HG03103 (cell line): ENCODE data around the gene MRFAP1L1.
A peak's percentile ranks its signal among the peaks of the same experiment; 100 is the strongest.
"Not testable (repeated sequence)": the region's sequence is repeated elsewhere in the genome, so short reads cannot be mapped to it uniquely, and the experiment has no call there.

Source experiments
- ATAC-seq: cut with Tn5 transposase; IDR thresholded peaks from one replicate; pipeline ENCODE4 v1.9.1; 2021; ENCODE audit warnings: low read depth; ENCODE audit not compliant: unreplicated experiment

The MRFAP1L1 gene

DNA sequence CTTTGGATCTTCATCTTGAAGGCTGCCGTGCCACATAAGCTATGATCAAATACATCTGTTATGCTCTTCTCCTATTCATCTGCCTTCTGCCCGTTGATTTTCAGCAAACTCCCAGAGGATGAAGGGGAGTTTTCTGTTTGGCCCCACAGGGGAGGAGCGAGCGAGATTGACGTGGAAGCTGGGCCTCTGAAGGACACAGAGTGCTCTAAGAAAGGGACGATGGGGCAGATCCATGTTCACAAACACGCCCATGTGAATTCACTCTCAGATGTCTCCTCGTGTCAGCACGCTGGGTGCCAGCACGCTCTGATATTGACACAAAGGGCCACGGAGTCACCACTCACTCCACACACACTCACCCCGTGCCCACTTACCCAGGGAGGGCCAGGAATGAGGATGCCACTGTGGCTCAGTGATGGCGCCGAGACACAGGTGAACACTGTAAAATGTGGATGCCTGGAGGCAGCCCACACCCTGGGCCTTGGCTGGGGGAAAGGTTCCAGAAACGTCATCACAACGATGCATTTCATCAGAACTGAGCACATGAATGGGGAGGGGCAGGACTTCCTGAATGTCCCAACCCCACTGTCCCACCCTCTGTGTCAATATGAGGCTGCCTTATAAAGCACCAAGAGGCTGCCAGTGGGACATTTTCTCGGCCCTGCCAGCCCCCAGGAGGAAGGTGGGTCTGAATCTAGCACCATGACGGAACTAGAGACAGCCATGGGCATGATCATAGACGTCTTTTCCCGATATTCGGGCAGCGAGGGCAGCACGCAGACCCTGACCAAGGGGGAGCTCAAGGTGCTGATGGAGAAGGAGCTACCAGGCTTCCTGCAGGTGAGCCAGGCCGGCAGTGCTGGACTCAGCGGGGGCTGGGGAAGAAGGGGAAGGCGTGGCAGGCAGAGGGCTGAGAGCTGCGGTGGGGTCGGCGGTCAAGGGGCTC is 16.2 kb downstream of the MRFAP1L1 start, which contains the start of gene S100P:
S100P (plus strand) TSS at position 648 of the 946 bp plus-strand sequence; CDS start at position 703, 55 bp downstream.
- ATAC-seq: no peak

- no peak for ATAC-seq
These were observed 16.9 kb downstream of the MRFAP1L1 start for GRCh38 chr4:6692806-6693205.

DNA sequence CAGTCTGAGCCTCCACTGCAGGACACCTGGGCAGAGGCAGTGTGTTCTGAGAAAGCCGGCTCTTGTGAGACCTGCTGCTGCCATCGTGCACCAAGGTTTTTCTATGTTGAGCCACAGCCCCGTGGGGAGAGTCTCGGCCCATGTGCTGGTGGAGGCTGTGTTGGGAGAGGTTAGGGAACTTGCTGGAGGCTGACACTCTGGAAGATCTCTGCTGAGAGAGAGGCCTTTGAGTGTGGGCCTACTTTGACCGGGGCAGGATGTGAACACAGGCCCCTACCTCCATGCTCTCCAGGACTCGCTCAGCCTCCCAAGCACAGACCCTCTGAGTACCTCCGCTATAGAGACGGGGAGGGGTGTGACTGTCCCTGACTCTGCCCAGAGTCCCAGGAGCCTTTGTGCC is 17.3 kb downstream of the MRFAP1L1 start:
- ATAC-seq: no peak

DNA sequence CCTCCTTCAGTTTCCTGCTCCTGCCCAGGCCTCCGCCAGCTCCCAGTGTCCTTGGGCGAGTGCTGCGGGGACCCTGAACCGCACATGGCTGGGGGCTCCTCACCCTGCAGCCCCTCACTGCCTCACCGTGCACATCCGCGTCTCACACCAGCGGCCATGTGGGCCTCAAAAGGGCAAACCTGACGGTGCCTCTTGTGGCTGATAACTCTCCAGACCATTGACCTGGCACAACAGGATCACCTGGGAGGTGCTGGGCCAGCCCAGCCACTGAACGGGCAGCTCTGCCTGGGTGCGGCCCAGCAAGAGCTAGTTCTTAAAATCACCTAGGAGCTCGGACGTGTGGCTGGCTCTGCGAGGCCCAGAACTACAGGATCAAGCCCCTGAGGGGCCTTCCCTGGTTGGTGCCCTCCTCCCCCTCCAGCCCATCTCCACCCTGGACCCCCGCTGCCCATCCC is 20.1 kb downstream of the MRFAP1L1 start:
- ATAC-seq: no peak

DNA sequence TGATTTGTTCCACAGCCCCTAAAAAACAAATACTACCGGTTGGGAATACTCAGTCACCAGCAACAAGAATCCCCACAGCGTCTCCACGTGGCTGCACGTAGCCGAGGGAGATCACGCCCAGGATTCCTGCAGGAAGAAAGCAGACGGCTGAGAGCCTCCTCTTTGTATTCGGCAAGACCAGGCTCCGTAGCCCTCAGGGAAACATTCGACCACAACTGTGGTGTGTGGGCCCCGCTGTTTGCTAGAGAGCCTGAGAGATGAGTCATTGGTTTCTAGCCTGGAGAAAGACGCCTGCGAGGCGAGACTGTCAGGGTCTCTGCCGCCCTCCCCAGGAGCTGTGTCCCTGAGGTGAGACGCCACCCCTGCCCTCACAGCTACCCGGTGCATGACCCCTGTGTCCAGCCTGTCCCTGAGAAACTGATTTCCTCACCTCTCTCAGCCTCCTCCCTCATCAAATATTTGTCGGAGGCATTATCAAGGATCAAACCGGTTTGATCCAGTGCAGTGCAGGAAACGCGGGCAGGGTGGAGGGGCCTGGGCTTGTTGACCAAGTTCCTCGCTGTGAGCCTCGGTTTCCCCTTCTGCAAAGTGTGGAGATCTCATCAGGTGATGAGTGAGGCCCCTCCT is 20.7 kb downstream of the MRFAP1L1 start:
- peak; percentile 96 for ATAC-seq

- ATAC-seq: no peak
These were observed 21.5 kb downstream of the MRFAP1L1 start for GRCh38 chr4:6687947-6688878.

- no peak for ATAC-seq
These were observed 23.4 kb downstream of the MRFAP1L1 start for GRCh38 chr4:6686104-6686787.

DNA sequence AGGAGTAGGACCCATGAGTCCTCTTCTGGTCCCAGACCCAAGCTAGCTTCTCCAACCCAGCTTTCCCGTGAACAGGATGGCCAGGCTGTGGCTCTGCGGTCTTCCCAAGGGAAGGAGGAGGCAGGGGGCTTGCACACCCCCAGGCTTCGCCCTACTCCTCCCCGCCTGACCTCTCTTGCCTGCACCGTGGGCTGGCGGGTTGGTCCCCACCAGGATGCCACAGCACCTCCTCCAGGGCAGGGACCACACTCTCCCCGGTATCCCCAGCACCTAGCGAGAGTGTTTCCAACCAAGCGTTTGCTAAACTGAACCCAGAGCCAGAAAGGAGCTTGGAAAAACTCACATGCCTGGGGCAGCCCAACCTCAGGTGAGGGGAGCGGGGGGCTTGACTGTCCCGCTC is 25.0 kb downstream of the MRFAP1L1 start:
- ATAC-seq: no peak

DNA sequence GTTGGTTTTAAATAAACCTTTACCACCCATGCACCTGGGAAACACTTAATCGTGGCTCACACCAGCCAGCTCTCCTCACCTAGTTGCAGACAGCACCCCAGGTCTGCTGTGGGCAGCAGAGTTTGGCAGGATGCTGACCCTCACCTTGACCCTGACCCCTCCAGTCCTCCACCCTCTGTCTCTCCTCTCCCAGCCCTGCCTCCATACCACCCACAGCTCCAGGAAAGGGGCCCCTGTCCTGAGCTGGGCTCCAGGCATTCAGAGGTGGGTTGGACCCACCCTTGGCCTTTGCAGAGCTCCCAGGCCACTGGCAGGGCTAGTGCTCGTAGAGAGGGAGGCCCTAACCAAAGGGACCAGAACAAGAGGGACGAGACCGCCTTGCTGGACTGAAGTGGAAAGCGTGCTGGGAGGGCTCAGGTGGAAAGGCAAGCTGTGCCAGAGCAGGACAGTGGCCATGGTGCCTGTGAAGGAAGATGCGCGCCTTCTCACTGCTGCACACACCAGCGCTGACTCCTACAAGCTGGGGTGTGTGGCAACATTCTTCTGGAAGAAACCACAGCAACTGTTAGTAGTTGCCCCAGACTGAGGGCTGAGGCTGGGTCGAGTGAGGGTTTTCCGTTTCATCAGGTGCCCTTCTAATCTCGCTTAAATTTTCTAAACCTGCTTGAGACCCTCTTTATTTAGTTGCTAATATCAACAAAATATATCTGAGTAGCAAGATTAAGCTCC is 26.6 kb downstream of the MRFAP1L1 start:
- ATAC-seq: no peak

- ATAC-seq: no peak
These were observed 28.5 kb downstream of the MRFAP1L1 start for GRCh38 chr4:6681191-6681590.

GRCh38 chr4:6680372-6681034 is 29.2 kb downstream of the MRFAP1L1 start:
- no peak for ATAC-seq

DNA sequence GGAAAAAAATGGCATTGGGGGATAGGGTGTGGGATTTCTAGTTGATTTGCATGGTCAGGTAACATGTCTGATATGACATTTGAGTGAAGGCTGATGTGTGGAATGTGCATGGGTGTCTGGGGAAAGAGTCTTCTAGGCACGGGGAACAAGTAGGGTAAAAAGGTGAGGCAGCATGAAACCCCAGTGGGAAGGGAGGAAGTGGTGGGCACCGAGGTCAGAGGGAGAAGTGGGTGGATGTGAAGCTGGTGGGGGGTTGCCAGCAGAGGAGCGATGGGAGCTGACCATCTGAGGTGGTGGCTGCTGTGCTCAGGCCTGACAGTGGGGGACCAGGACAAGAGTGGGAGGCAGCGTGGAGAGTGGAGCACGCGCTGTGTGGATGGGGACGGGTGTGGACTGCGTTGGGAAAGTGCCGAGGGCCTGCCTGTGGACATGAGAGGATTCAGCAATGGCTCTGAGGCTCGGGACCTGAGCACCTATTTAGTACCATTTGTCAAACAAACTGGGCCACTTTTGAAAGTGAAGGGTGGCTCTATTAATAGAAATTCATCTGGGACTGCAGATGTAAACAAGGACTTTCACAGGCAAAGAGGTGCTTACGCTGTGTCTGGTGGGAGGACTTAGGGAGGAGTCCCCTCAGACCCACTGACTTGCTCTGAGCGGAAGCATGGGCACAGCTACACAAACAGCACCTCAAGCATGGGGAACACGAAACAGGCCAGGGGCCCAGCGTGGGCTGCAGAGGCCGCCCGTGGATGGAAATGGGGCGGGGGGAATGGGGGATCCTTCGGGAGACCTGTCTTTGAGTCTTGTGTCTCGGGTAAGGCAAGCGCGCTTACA is 32.7 kb downstream of the MRFAP1L1 start:
- ATAC-seq: no peak

DNA sequence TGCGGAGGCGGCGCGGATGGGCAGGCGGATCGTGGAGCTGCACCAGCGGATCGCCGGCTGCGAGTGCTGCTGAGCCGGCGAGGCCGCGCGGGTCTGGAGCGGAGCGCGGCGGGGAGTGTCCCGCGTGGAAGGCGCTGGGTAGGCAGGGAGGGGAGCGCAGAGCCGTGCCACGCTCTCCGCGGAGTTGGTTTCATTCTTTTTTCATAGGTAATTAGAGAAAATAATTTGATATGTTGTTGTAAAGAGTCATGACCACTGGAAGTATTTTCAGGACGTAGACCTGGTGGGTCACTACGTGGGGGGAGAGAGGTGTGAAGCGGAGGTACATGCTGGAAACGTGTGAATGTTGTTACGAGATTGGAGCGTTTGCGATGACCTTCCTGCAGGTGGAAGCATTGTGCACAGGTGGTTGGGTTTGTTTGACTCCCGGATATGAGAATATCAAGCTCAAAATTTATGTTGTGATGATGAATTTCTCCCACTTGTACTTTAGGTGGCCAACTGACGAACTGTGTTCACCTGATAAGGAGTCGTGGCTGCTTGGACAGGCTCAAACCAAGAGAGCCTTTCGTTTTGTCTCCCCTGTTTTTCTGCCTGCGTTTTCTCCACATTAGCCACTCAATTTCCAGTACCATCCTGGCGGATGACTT is 35.0 kb downstream of the MRFAP1L1 start:
- ATAC-seq: peak; percentile 41

DNA sequence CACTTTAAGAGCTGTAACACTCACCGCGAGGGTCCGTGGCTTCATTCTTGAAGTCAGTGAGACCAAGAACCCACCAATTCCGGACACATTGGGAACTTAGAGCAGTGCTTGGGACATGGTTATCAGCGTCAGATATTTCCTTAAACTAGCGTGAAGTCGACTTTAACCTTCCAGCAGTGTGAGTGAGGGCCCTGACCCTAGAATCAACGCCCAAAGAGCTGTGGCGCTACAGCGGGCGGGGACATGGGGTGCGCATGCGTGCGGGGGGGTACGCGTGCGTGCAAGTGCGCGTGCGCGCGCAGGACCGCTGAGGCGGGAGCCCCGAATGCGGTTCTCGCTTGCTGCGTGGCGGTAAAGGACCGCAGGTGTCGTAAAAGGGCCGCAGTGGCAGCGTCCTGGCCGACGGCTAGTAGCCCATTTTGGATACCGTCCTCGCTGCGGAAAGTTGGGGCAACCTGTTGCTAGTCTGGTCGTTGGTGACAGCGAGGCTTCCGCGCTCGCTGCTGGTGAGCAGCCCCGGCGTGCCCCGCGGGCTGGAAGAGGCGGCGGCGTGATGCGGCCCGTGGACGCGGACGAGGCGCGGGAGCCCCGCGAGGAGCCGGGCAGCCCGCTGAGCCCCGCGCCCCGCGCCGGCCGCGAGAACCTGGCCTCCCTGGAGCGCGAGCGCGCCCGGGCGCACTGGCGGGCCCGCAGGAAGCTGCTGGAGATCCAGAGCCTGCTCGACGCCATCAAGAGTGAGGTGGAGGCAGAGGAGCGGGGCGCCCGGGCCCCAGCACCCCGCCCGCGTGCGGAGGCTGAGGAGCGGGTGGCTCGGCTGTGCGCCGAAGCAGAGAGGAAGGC is 35.8 kb downstream of the MRFAP1L1 start:
- peak; percentile 57 for ATAC-seq

DNA sequence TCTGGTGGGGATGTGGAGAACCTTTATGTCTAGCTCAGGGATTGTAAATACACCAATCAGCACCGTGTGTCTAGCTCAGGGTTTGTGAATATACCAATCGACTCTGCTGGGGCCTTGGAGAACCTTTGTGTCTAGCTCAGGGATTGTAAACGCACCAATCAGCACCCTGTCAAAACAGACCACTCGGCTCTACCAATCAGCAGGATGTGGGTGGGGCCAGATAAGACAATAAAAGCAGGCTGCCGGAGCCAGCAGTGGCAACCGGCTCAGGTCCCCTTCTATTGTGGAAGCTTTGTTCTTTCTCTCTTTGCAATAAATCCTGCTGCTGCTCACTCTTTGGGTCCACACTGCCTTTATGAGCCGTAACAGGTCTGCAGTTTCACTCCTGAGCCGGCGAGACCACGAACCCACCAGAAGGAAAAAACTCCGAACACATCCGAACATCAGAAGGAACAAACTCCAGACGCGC is 36.4 kb downstream of the MRFAP1L1 start:
- not testable (repeated sequence) for ATAC-seq

- not testable (repeated sequence) for ATAC-seq
These were observed 37.0 kb downstream of the MRFAP1L1 start for GRCh38 chr4:6672541-6673190.
